Measurements from ENCODE around the gene GPR143. TPM values are rescaled to one million over a fixed set of nuclear protein-coding genes. Genes with fewer than 3 reads are reported as not detected.
"Not testable (repeated sequence)": the region's sequence is repeated elsewhere in the genome, so short reads cannot be mapped to it uniquely, and the experiment has no call there.

GPR143 gene
- total RNA-seq (1 to 10 TPM; 1.4 to 4.7 (median 3.4) TPM), polyA plus RNA-seq (1 to 10 TPM; 3.5 to 4.2 TPM)
- long read RNA-seq, donor 1, partial matches to known transcripts: 1 of 17 reads
- long read RNA-seq, donor 1, other reads (novel, unspliced or antisense): 15 of 17 reads
- long read RNA-seq, donor 2: 0 reads
- long read RNA-seq, donor 3, transcript GPR143-203 (9 exons, 1,762 nt): major isoform, 5 of 5 reads
- long read RNA-seq, donor 3, partial matches to known transcripts: 0 of 5 reads
- long read RNA-seq, donor 3, other reads (novel, unspliced or antisense): 0 of 5 reads

- Histone ChIP-seq H3K4me1 (ENCODE audit: insufficient read depth) (peaks cover 2% of the 10 kb centered on the region), H3K9me3 (no peaks in the 10 kb centered on the region)
- intact Hi-C loops (cut with DNase I): no loop called here
These were observed at the start of gene GPR143 for GRCh38 chrX:9765737-9766097. Gene GPR143, minus strand, starts transcription at chrX:9765847. Its CDS starts 30 bp downstream, at chrX:9765817.

GRCh38 chrX:9811086-9811485 lies 45.4 kb upstream of the GPR143 start:
- DNase-seq; H3K4me3 ChIP-seq; H3K36me3 ChIP-seq; H3K27me3 ChIP-seq; H3K9me3 ChIP-seq; H3K27ac ChIP-seq; H3K4me1 ChIP-seq (ENCODE audit: insufficient read depth); intact Hi-C loops (cut with DNase I): not testable (repeated sequence)
- 95 to 98% (median 98%) methylated on average over 3 of the region's 3 CpGs for WGBS, 3 donors

More at GRCh38 chrX:9765737-9766097, at the start of gene GPR143:
- TF ChIP-seq EP300 (IDR thresholded peaks at IDR 0.05) (no peak), POLR2A (IDR thresholded peaks at IDR 0.05) (no peak), CTCF (IDR thresholded peaks at IDR 0.05) (no peak)
- WGBS, 3 donors: 9 to 24% (median 23%) methylated on average over 17 to 26 of the region's 26 CpGs
- DNase-seq: peak in 3 of 5 donors; percentile 31 to 46 (median 44)
- Histone ChIP-seq H3K27me3 (no peaks in the 10 kb centered on the region), H3K27ac (no peak within 1 kb of the TSS), H3K4me3 (no peak within 1 kb of the TSS), H3K36me3 (no peaks in the 10 kb centered on the region)

- WGBS, 3 donors: 83 to 88% (median 86%) methylated on average over 5 of the region's 5 CpGs
- H3K4me3 ChIP-seq; H3K36me3 ChIP-seq; H3K4me1 ChIP-seq (ENCODE audit: insufficient read depth); H3K9me3 ChIP-seq; H3K27me3 ChIP-seq; DNase-seq; H3K27ac ChIP-seq; intact Hi-C loops (cut with DNase I): not testable (repeated sequence)
These were observed 44.2 kb upstream of the GPR143 start for GRCh38 chrX:9809876-9810275.

- Histone ChIP-seq H3K36me3 (no peaks in the 10 kb centered on the region), H3K4me1 (ENCODE audit: insufficient read depth) (no peaks in the 10 kb centered on the region), H3K9me3 (no peaks in the 10 kb centered on the region), H3K27ac (no peak overlapping the region), H3K27me3 (no peaks in the 10 kb centered on the region), H3K4me3 (no peak overlapping the region)
- TF ChIP-seq POLR2A (IDR thresholded peaks at IDR 0.05): no peak
- TF ChIP-seq CTCF (IDR thresholded peaks at IDR 0.05): no peak
- TF ChIP-seq EP300 (IDR thresholded peaks at IDR 0.05): no peak
- 76 to 80% (median 77%) methylated on average over 14 of the region's 14 CpGs for WGBS, 3 donors
- intact Hi-C loops (cut with DNase I): no loop called here
- no peak for DNase-seq
These were observed 41.9 kb upstream of the GPR143 start for GRCh38 chrX:9807355-9808182.

GRCh38 chrX:9805956-9806355 lies 40.3 kb upstream of the GPR143 start:
- no peaks in the 10 kb centered on the region for H3K36me3 ChIP-seq
- H3K27ac ChIP-seq: no peak overlapping the region
- H3K4me3 ChIP-seq: no peak overlapping the region
- no peaks in the 10 kb centered on the region for H3K4me1 ChIP-seq (ENCODE audit: insufficient read depth)
- TF ChIP-seq CTCF (IDR thresholded peaks at IDR 0.05) (no peak), POLR2A (IDR thresholded peaks at IDR 0.05) (no peak), EP300 (IDR thresholded peaks at IDR 0.05) (no peak)
- H3K9me3 ChIP-seq: no peaks in the 10 kb centered on the region
- 92 to 97% (median 94%) methylated on average over 7 of the region's 7 CpGs for WGBS, 3 donors
- H3K27me3 ChIP-seq: no peaks in the 10 kb centered on the region
- intact Hi-C loops (cut with DNase I): no loop called here
- DNase-seq: no peak

All from ovary (tissue), 10 donors.